ENCODE results near the gene LAPTM5.

DNA sequence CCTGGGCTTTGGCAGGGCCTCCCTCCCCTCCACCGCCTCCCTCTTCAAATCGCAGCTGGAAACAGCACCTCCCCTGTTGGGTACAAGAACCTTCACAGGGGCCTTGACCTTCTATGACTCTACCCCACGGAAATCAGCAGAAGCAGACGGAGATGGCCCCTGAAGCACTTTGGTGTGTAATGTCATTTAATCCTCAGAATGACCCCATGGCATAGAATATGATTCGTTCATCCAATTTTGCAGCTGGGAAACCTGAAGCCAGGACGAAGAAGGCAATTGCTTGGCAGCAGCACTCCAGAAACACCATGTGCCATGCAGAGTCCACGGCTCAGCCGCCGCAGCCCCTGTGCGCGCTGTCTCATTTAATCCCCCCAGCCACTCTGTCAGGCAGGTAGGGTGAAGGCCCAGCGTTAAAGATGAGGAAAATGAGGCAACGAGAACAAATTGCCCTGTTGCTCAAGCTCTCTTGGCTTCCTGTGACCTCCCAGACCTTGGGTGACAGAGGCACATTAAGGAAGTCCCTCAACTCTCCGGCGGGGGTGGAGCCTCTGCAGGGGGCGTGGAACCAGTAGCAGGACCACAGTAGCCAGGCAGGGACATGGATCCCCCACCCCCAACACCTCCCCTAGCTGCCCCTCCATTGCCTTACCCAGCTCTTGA is 25.8 kb upstream of the LAPTM5 start:
- TF ChIP-seq, protein P1, sequence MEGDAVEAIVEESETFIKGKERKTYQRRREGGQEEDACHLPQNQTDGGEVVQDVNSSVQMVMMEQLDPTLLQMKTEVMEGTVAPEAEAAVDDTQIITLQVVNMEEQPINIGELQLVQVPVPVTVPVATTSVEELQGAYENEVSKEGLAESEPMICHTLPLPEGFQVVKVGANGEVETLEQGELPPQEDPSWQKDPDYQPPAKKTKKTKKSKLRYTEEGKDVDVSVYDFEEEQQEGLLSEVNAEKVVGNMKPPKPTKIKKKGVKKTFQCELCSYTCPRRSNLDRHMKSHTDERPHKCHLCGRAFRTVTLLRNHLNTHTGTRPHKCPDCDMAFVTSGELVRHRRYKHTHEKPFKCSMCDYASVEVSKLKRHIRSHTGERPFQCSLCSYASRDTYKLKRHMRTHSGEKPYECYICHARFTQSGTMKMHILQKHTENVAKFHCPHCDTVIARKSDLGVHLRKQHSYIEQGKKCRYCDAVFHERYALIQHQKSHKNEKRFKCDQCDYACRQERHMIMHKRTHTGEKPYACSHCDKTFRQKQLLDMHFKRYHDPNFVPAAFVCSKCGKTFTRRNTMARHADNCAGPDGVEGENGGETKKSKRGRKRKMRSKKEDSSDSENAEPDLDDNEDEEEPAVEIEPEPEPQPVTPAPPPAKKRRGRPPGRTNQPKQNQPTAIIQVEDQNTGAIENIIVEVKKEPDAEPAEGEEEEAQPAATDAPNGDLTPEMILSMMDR (IDR thresholded peaks at IDR 0.05; ENCODE audit: low read depth, low read length) = no peak
- TF ChIP-seq POLR2A (IDR thresholded peaks at IDR 0.05; ENCODE audit: extremely low read depth, insufficient read length) = no peak
- TF ChIP-seq, protein P2, sequence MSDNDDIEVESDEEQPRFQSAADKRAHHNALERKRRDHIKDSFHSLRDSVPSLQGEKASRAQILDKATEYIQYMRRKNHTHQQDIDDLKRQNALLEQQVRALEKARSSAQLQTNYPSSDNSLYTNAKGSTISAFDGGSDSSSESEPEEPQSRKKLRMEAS (IDR thresholded peaks at IDR 0.05; ENCODE audit: low read depth, low read length) = no peak
